WI38 (cell line): ENCODE measurements around the gene TREH.
"Not testable (repeated sequence)": the region's sequence is repeated elsewhere in the genome, so short reads cannot be mapped to it uniquely, and the experiment has no call there.

Experiments
- H3K4me3 ChIP-seq: 2 replicates; pipeline ENCODE4 v1.5.1; 2011; ENCODE audit warnings: low read depth, mild to moderate bottlenecking, control low read depth, low read length
- TF ChIP-seq, protein P1 (sequence below): IDR thresholded peaks from 2 replicates; pipeline ENCODE4 v1.5.1; 2012; ENCODE audit warnings: low read depth, mild to moderate bottlenecking, control low read depth, low read length

The TREH gene

DNA sequence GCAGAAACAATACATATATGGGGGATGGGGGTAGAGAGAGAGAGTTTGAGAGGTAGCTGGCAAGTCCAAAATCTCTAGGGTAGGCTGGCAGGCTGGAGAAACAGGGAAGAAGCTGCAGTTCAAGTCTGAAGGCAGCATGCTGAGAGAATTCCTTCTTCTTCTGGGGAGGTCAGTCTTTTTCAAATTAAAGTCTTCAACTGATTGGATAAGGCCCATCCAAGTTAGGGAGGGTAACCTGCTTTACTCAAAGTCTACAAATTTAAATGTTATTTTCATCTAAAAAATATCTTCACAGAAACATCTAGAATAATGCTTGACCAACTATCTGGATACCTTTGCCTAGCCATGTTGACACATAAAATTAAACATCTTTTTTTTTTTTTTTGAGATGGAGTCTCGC is 2.9 kb upstream of the TREH start:
- no peak overlapping the region for H3K4me3 ChIP-seq
- TF ChIP-seq, protein P1, sequence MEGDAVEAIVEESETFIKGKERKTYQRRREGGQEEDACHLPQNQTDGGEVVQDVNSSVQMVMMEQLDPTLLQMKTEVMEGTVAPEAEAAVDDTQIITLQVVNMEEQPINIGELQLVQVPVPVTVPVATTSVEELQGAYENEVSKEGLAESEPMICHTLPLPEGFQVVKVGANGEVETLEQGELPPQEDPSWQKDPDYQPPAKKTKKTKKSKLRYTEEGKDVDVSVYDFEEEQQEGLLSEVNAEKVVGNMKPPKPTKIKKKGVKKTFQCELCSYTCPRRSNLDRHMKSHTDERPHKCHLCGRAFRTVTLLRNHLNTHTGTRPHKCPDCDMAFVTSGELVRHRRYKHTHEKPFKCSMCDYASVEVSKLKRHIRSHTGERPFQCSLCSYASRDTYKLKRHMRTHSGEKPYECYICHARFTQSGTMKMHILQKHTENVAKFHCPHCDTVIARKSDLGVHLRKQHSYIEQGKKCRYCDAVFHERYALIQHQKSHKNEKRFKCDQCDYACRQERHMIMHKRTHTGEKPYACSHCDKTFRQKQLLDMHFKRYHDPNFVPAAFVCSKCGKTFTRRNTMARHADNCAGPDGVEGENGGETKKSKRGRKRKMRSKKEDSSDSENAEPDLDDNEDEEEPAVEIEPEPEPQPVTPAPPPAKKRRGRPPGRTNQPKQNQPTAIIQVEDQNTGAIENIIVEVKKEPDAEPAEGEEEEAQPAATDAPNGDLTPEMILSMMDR = no peak

DNA sequence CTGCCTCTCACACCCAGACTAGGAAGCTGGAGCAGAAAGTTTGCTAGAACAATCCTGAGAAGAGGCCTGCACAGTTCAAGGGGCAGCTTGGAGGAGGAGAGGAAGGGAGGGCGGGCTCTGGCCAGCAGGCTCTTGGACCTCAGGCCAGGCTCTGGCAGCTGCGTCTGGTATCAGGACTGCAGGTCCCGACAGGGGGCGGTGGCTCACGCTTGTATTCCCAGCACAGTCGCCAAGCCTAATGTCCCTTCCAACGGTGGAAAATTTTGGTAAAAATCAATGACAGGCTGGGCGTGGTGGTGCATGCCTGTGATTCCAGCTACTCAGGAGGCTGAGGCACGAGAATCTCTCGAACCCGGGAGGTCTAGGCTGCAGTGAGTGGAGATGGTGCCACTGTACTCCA is 542 bp downstream of the TREH start:
- H3K4me3 ChIP-seq = not testable (repeated sequence)

DNA sequence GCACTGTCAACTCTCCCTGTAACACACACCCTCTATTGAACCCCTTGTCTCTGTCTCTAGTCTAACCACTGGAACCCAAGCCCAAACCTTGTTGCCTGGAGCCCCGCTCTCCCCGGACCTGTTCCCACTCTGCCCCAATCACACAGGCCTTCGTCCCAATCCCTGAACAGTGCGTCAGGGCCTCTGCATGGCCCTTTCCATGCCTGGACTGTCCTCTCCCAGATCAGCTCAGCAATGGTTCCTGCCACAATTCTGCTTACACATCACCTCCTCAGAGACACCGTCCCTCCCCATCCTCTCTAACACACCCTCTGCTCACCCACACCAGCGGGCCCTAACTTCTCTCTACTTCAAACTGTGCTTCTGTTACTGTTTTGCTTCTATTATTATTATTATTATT is 1.5 kb downstream of the TREH start:
- no peak overlapping the region for H3K4me3 ChIP-seq
- TF ChIP-seq, protein P1 = no peak

DNA sequence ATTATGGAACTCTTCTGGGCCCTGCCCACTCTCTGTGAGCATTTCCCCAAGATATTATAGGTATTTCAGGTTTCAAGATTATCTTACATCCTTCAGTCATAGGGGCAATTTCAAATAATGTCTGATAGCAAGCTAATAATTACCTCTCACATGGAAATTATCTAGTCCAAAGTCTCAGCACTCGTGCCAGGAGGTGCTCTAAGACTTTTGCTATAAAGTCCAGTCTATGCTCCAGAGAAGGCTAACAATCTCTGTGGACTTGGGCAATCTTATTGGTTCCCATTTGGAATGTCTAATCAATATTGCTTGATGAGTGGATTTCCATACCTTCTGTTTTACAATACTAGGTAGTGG is 5.4 kb downstream of the TREH start:
- H3K4me3 ChIP-seq = no peak overlapping the region
- TF ChIP-seq, protein P1 = no peak

DNA sequence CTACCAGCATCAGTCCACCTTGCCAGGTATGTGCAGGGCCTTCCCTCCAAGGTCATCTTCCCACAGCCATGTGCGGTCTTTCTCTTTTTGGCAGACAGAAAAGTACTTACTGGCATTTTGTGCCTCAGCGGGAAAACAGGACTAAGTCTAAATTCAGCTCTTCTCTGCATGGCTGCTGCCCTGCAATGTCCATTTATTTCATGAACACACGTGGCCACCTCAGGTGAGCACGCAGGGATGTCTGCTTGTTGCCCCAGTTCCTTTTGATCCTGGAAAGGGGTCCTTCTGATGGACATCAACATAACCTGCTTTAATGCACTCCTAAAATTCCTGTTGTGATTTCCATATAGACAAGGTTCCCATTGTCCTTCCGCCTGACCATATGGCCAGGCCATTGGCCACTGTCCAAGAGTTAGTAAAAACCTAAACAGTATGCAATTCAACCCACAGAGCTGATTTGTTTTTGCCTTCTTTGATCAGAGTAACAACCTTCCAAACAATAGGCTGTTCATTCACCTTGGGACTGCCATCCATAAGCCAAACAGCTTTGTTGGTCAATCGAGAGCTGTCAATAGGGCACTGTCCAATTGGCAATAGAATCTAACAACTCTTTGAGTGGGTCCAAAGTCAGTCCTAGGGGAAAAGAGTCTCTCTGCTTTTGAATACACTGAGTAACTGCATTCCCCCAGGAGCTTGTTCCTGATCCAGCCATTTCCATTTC is 5.9 kb downstream of the TREH start:
- no peak overlapping the region for H3K4me3 ChIP-seq
- TF ChIP-seq, protein P1 = no peak

DNA sequence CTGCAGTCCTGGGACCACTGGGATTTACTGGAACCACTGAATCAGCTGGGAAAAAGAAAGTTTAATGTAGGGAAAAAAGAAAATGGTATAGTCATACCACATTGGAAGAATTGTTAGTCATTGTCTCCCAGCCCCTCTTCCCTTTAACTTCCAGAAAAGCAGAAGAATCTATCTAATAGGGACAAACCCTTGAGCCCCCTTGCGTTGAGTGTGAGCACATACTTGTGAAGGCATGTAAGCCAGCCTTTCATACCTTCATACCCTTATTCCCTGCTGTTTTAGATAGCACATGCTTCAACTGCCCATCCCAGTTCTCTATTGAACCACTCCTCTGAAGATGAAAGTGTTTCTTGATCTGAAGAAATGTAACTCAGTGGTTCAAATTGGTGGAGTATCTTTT is 6.6 kb downstream of the TREH start:
- TF ChIP-seq, protein P1 = no peak
- no peak overlapping the region for H3K4me3 ChIP-seq

DNA sequence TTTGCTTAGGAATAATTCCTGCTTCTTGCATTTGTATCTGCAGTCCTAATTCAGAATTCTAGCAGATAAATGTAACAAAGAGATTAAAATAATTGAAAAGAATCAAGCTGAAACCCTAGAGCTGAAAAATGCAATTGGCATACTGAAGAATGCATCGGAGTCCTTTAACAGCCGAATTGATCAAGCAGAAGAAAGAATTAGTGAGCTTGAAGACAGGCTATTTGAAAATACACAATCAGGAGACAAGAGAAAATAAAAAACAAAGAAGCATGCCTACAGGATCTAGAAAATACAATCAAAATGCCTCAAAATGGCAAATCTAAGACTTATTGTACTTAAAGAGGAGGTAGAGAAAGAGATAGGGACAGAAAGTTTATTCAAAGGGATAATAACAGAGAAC is 8.2 kb downstream of the TREH start:
- no peak overlapping the region for H3K4me3 ChIP-seq
- TF ChIP-seq, protein P1 = no peak

DNA sequence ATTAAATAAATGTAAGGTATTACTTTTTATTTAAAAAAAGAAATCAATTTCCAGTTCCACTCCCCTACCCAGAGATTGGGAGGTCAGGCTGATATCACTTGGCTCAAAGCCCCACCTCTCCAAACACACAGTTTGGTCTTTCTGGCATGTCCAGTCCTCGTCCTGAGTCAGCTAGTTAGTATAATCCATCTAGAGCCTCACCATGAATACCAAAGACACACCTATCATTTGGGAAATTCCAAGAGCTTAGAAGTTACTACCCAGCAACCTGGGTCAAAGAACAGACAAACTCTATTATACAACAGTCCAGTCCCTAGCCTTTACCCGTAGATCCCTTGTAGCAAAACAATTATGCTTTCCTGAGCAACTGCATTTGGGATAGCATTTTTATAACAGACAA is 9.4 kb downstream of the TREH start:
- H3K4me3 ChIP-seq = no peak overlapping the region
- TF ChIP-seq, protein P1 = no peak
